SK-N-SH treated with all-trans-retinoic acid at 6 μM for 48 hours (cell line): ENCODE measurements around the gene HOXB1.

Experiments
- ATAC-seq: fragments of 200-7000 bp; cut with Tn5 transposase; 3 replicates; pipeline ENCODE4 v1.9.1; 2020; ENCODE audit warnings: mild to moderate bottlenecking, moderate library complexity
- ARNTL ChIP-seq: fragments of 450-650 bp; formaldehyde crosslinking; IDR thresholded peaks from 2 replicates; pipeline ENCODE4 v1.5.0; 2020; ENCODE audit warnings: low read depth, mild to moderate bottlenecking, moderate library complexity, borderline replicate concordance
- BACH2 ChIP-seq: fragments of 250-450 bp; sonication (Bioruptor Pico); IDR thresholded peaks from 2 replicates; pipeline ENCODE4 v1.9.0; 2021; ENCODE audit warnings: mild to moderate bottlenecking, borderline replicate concordance
- CSDC2 ChIP-seq: fragments of 250-450 bp; sonication (Bioruptor Pico); IDR thresholded peaks from 2 replicates; pipeline ENCODE4 v1.5.0; 2020; ENCODE audit warnings: mild to moderate bottlenecking, moderate library complexity
- ESRRG ChIP-seq: fragments of 250-450 bp; sonication (Bioruptor Pico); IDR thresholded peaks from 2 replicates; pipeline ENCODE4 v1.6.1; 2021; ENCODE audit warnings: mild to moderate bottlenecking
- GLIS3 ChIP-seq: fragments of 250-450 bp; sonication (Bioruptor Pico); IDR thresholded peaks from 2 replicates; pipeline ENCODE4 v1.5.0; 2020; ENCODE audit warnings: mild to moderate bottlenecking, moderate library complexity
- ISL1 ChIP-seq: fragments of 250-450 bp; sonication (Bioruptor Pico); IDR thresholded peaks from 2 replicates; pipeline ENCODE4 v2.1.2; 2022; ENCODE audit warnings: mild to moderate bottlenecking, moderate library complexity
- OSR1 ChIP-seq: fragments of 250-450 bp; sonication (Bioruptor Pico); IDR thresholded peaks from 2 replicates; pipeline ENCODE4 v1.8.0; 2022; ENCODE audit warnings: moderate library complexity, mild to moderate bottlenecking, inconsistent platforms
- PPARA ChIP-seq: fragments of 250-450 bp; sonication (Bioruptor Pico); IDR thresholded peaks from 2 replicates; pipeline ENCODE4 v1.5.0; 2020; ENCODE audit warnings: mild to moderate bottlenecking, borderline replicate concordance
- RARB ChIP-seq: fragments of 250-450 bp; sonication (Bioruptor Pico); IDR thresholded peaks from 2 replicates; pipeline ENCODE4 v1.8.0; 2021; ENCODE audit warnings: mild to moderate bottlenecking, moderate library complexity
- SNAI2 ChIP-seq: fragments of 250-450 bp; sonication (Bioruptor Pico); IDR thresholded peaks from 2 replicates; pipeline ENCODE4 v1.5.0; 2020; ENCODE audit warnings: mild to moderate bottlenecking, moderate library complexity
- TCF4 ChIP-seq: fragments of 250-450 bp; sonication (Bioruptor Pico); IDR thresholded peaks from 2 replicates; pipeline ENCODE4 v1.8.0; 2021; ENCODE audit warnings: mild to moderate bottlenecking, moderate library complexity, borderline replicate concordance
- TOX ChIP-seq: fragments of 250-450 bp; sonication (Bioruptor Pico); IDR thresholded peaks from 2 replicates; pipeline ENCODE4 v1.8.0; 2021; ENCODE audit warnings: mild to moderate bottlenecking, moderate library complexity, borderline replicate concordance
- ZFP3 ChIP-seq: fragments of 250-450 bp; sonication (Bioruptor Pico); IDR thresholded peaks from 2 replicates; pipeline ENCODE4 v1.5.0; 2020; ENCODE audit warnings: mild to moderate bottlenecking, moderate library complexity
- ZFP30 ChIP-seq: fragments of 450-650 bp; formaldehyde crosslinking; IDR thresholded peaks from 2 replicates; pipeline ENCODE4 v1.5.0; 2022; ENCODE audit warnings: mild to moderate bottlenecking, moderate library complexity
- ZNF565 ChIP-seq: fragments of 450-650 bp; formaldehyde crosslinking; conservative IDR thresholded peaks from 2 replicates; pipeline ENCODE4 v1.5.0; 2020; ENCODE audit warnings: low read depth, mild to moderate bottlenecking, moderate library complexity
- ZNF70 ChIP-seq: fragments of 450-650 bp; formaldehyde crosslinking; IDR thresholded peaks from 2 replicates; pipeline ENCODE4 v1.5.0; 2020; ENCODE audit warnings: mild to moderate bottlenecking, moderate library complexity
- TF ChIP-seq, protein P1 (sequence below): fragments of 250-450 bp; sonication (Bioruptor Pico); IDR thresholded peaks from 2 replicates; pipeline ENCODE4 v1.8.0; 2020; ENCODE audit warnings: mild to moderate bottlenecking, moderate library complexity, borderline replicate concordance
- TF ChIP-seq, protein P2 (sequence below): fragments of 250-450 bp; sonication (Bioruptor Pico); IDR thresholded peaks from 2 replicates; pipeline ENCODE4 v1.8.0; 2021; ENCODE audit warnings: low read depth, mild to moderate bottlenecking, moderate library complexity, borderline replicate concordance
- TF ChIP-seq, protein P3 (sequence below): fragments of 250-450 bp; sonication (Bioruptor Pico); IDR thresholded peaks from 2 replicates; pipeline ENCODE4 v1.5.0; 2020; ENCODE audit warnings: mild to moderate bottlenecking, moderate library complexity

The HOXB1 gene

DNA sequence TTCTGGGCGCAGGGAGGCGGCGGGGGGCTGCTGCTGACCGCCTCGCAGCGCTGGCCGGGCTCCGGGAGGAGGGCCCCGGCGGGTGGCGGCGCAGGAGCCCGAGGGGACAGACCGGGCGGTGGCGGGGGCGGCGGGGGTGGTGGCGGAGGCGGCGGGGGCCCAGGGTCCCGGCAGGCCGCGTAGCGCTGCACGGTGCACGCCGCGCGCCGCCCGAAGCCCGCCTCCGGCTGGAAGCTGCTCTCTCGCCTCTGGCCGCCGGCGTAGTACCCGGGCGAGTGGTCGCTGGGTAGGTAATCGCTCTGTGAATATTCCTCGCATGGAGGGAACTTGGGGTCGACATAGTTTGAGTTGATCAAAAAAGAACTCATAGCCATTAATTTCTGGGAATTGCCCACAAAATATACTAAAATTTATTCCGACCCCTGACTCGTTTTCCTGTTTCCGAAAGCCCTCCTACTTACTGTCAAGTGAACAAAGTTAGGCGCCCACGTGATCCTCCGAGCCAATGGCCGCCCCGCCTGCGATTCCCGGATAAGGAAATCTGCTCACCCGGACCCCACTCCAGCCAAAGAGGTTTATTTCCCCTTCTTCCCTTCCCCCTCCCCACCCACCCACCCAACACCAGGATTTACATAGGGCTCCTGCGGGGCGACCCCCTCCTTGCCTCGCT lies 47.3 kb upstream of the HOXB1 start, which contains the start of gene HOXB4 (continued):
- TF ChIP-seq, protein P1, sequence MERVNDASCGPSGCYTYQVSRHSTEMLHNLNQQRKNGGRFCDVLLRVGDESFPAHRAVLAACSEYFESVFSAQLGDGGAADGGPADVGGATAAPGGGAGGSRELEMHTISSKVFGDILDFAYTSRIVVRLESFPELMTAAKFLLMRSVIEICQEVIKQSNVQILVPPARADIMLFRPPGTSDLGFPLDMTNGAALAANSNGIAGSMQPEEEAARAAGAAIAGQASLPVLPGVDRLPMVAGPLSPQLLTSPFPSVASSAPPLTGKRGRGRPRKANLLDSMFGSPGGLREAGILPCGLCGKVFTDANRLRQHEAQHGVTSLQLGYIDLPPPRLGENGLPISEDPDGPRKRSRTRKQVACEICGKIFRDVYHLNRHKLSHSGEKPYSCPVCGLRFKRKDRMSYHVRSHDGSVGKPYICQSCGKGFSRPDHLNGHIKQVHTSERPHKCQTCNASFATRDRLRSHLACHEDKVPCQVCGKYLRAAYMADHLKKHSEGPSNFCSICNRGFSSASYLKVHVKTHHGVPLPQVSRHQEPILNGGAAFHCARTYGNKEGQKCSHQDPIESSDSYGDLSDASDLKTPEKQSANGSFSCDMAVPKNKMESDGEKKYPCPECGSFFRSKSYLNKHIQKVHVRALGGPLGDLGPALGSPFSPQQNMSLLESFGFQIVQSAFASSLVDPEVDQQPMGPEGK (CRISPR knock-in tag) = no peak
- no peak for TF ChIP-seq ZFP3 (CRISPR knock-in tag)
- no peak for TF ChIP-seq ZNF565 (CRISPR knock-in tag)
- no peak for TF ChIP-seq TOX (CRISPR knock-in tag)
- no peak for TF ChIP-seq SNAI2
- TF ChIP-seq, all 23 proteins: peak for 0

DNA sequence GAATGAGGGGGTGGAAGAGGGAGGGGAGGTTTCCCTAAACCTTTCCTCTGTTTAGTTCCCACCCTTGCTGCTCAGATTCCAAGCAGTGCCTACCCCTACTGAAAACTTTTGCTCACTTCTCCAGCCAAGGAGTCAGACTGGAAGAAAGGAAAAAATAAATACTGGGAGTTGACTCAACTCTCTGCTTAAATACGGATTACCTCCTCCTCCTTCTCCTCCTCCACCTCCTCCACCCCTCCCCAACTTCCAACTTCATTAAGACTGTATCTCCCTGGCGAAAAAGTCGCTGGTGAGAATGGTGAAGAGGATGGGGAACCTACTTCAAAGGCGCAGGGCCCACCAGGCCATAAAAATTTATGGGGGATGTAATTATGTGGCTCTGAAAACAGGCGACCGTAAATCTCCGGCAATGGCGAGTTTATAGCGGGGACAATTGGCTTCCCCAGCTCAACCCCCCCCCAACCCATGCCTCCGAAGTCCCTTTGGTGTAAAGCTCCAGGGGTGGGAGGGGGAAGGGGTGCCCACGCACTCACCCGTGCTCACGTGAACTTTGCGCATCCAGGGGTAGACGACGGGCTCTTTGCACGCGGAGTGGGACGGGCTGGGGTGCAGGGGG lies 46.6 kb upstream of the HOXB1 start:
- TF ChIP-seq GLIS3 (CRISPR knock-in tag) = no peak
- TF ChIP-seq SNAI2 = no peak
- TF ChIP-seq ARNTL (CRISPR knock-in tag) = no peak
- no peak for TF ChIP-seq ZNF70 (CRISPR knock-in tag)
- TF ChIP-seq PPARA (CRISPR knock-in tag) = no peak
- no peak for TF ChIP-seq ZFP30 (CRISPR knock-in tag)
- TF ChIP-seq ISL1 (CRISPR knock-in tag) = no peak
- no peak for TF ChIP-seq BACH2 (CRISPR knock-in tag)
- TF ChIP-seq TCF4 = no peak
- ATAC-seq = no peak

DNA sequence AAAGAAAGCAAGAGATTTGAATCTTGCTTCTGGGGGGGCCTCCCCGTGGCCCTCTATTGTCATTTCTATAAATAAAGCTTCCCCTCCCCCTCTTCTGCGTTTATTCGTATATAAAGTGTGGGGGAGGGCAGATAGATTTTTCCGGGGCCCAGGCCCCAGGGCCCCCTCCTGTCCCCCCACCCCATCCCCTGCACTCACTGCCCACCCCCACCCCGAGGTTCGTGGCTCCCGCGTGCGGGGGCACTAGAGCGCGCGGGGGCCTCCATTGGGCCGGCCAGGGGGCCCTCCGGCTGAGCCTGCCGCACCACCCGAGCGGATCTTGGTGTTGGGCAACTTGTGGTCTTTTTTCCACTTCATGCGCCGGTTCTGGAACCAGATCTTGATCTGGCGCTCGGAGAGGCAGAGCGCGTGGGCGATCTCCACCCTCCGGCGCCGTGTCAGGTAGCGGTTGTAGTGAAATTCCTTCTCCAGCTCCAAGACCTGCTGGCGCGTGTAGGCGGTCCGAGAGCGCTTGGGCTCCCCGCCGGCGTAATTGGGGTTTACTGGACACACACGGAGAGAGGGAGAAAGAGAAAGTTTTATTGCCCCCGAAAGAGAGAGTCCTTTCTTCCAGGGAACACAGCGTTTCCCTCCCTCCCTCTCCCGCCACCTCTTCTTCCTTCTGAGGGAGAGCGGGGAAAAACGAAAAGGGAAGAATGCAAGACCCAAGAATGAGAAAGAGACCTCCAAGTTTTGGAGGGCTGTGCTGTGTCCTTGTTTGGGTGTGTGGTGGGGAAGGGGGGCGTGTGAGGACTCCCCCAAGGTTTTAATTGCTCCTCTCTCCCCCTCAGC lies 45.9 kb upstream of the HOXB1 start:
- TF ChIP-seq CSDC2 (CRISPR knock-in tag) (no peak), ESRRG (CRISPR knock-in tag) (no peak), BACH2 (CRISPR knock-in tag) (no peak), ZFP3 (CRISPR knock-in tag) (no peak), ZFP30 (CRISPR knock-in tag) (no peak)
- TF ChIP-seq, protein P1 (CRISPR knock-in tag) = no peak
- no peak for ATAC-seq

DNA sequence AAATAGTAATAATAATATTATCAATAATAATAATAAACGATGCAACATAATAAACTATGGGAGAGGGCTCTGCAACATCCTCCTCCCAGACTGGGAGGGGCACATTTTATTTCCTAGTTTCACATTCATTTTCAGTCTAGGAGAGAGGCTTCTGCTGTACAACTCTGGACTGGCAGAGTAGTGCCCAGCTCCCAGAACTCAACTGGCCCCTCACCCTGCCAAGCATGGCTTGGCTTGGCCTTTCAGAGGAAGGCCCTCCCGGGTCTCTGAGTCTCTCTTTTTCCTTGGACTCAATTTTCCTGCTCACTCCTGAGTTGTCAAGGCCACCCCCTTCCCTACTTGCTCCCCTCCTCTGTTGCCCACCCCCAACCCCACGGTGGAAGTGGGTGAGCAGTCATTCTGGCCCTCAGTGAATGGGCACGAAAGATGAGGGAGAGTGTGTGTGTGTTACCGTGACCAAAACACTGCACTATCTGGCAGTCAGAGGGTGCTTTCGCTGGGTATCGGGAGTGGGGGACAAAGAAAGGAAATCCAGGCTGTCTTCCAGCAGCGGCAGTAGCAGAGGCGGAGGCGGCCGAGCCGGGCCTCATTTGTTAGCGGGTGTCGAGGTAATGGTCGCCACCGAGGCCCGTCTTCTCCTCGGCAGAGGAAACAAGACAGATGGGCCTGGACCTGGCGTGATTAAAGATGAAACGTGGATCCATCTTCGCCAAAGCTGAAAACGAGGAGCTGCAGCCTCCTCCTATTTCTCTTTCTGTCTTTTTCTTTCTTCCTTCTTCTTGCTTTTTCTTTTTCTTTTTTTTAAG lies 45.1 kb upstream of the HOXB1 start:
- no peak for ATAC-seq

More for the DNA sequence above, 45.1 kb upstream of the HOXB1 start:
- TF ChIP-seq GLIS3 (CRISPR knock-in tag) = no peak
- no peak for TF ChIP-seq TOX (CRISPR knock-in tag)
- TF ChIP-seq, protein P2, sequence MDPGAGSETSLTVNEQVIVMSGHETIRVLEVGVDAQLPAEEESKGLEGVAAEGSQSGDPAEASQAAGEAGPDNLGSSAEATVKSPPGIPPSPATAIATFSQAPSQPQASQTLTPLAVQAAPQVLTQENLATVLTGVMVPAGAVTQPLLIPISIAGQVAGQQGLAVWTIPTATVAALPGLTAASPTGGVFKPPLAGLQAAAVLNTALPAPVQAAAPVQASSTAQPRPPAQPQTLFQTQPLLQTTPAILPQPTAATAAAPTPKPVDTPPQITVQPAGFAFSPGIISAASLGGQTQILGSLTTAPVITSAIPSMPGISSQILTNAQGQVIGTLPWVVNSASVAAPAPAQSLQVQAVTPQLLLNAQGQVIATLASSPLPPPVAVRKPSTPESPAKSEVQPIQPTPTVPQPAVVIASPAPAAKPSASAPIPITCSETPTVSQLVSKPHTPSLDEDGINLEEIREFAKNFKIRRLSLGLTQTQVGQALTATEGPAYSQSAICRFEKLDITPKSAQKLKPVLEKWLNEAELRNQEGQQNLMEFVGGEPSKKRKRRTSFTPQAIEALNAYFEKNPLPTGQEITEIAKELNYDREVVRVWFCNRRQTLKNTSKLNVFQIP (CRISPR knock-in tag) = no peak
- no peak for TF ChIP-seq PPARA (CRISPR knock-in tag)
- no peak for TF ChIP-seq SNAI2
- TF ChIP-seq, protein P3, sequence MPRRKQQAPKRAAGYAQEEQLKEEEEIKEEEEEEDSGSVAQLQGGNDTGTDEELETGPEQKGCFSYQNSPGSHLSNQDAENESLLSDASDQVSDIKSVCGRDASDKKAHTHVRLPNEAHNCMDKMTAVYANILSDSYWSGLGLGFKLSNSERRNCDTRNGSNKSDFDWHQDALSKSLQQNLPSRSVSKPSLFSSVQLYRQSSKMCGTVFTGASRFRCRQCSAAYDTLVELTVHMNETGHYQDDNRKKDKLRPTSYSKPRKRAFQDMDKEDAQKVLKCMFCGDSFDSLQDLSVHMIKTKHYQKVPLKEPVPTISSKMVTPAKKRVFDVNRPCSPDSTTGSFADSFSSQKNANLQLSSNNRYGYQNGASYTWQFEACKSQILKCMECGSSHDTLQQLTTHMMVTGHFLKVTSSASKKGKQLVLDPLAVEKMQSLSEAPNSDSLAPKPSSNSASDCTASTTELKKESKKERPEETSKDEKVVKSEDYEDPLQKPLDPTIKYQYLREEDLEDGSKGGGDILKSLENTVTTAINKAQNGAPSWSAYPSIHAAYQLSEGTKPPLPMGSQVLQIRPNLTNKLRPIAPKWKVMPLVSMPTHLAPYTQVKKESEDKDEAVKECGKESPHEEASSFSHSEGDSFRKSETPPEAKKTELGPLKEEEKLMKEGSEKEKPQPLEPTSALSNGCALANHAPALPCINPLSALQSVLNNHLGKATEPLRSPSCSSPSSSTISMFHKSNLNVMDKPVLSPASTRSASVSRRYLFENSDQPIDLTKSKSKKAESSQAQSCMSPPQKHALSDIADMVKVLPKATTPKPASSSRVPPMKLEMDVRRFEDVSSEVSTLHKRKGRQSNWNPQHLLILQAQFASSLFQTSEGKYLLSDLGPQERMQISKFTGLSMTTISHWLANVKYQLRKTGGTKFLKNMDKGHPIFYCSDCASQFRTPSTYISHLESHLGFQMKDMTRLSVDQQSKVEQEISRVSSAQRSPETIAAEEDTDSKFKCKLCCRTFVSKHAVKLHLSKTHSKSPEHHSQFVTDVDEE (CRISPR knock-in tag) = no peak
- TF ChIP-seq OSR1 (CRISPR knock-in tag) = no peak
- no peak for TF ChIP-seq ESRRG (CRISPR knock-in tag)
- TF ChIP-seq RARB (CRISPR knock-in tag) = no peak
- TF ChIP-seq ISL1 (CRISPR knock-in tag) = no peak
- no peak for TF ChIP-seq ARNTL (CRISPR knock-in tag)
